Cerebellar cortex (tissue), 1 donor: Measurements from ENCODE around the gene FHOD3.

Experiments used
- DNase-seq: peaks from one replicate; pipeline ENCODE4 v3.0.0-alpha.2; 2015; ENCODE audit warnings: low spot score

The FHOD3 gene

GRCh38 chr18:36630917-36631316 lies 333.4 kb downstream of the FHOD3 start:
- no peak for DNase-seq

- no peak for DNase-seq
Measured at GRCh38 chr18:36633961-36634412, 336.5 kb downstream of the FHOD3 start.

GRCh38 chr18:36634573-36635216 lies 337.2 kb downstream of the FHOD3 start:
- DNase-seq = no peak

GRCh38 chr18:36635414-36636096 lies 338.0 kb downstream of the FHOD3 start:
- DNase-seq = no peak

- no peak for DNase-seq
Measured at GRCh38 chr18:36636237-36636817, 338.8 kb downstream of the FHOD3 start.

GRCh38 chr18:36638224-36638623 lies 340.7 kb downstream of the FHOD3 start:
- no peak for DNase-seq

- DNase-seq = no peak
Measured at GRCh38 chr18:36640021-36640952, 342.8 kb downstream of the FHOD3 start.

GRCh38 chr18:36643061-36643460 lies 345.5 kb downstream of the FHOD3 start:
- DNase-seq = no peak

- no peak for DNase-seq
Measured at GRCh38 chr18:36648803-36649202, 351.3 kb downstream of the FHOD3 start.

GRCh38 chr18:36649205-36649604 lies 351.7 kb downstream of the FHOD3 start:
- DNase-seq = no peak

GRCh38 chr18:36650266-36650665 lies 352.8 kb downstream of the FHOD3 start:
- DNase-seq = peak; percentile 2

GRCh38 chr18:36650906-36651305 lies 353.4 kb downstream of the FHOD3 start:
- DNase-seq = no peak

- DNase-seq = no peak
Measured at GRCh38 chr18:36652503-36652902, 355.0 kb downstream of the FHOD3 start.

- no peak for DNase-seq
Measured at GRCh38 chr18:36653141-36653869, 355.8 kb downstream of the FHOD3 start.

- DNase-seq = no peak
Measured at GRCh38 chr18:36653870-36654269, 356.4 kb downstream of the FHOD3 start.

- no peak for DNase-seq
Measured at GRCh38 chr18:36655074-36655473, 357.6 kb downstream of the FHOD3 start.

GRCh38 chr18:36655930-36656329 lies 358.4 kb downstream of the FHOD3 start:
- DNase-seq = no peak

GRCh38 chr18:36658611-36659010 lies 361.1 kb downstream of the FHOD3 start:
- DNase-seq = no peak

- DNase-seq = no peak
Measured at GRCh38 chr18:36660311-36660710, 362.8 kb downstream of the FHOD3 start.

- no peak for DNase-seq
Measured at GRCh38 chr18:36661999-36662398, 364.5 kb downstream of the FHOD3 start.

- no peak for DNase-seq
Measured at GRCh38 chr18:36663312-36663711, 365.8 kb downstream of the FHOD3 start.

- DNase-seq = no peak
Measured at GRCh38 chr18:36665952-36666351, 368.4 kb downstream of the FHOD3 start.
